Fibroblast of pulmonary artery (primary cell): Measurements from ENCODE around the gene RNASE13.
"Not testable (repeated sequence)": the region's sequence is repeated elsewhere in the genome, so short reads cannot be mapped to it uniquely, and the experiment has no call there.

Source experiments
- DNase-seq: peaks from one replicate; pipeline ENCODE4 v3.0.0-alpha.2; 2010; ENCODE audit warnings: low read depth
- H3K4me3 ChIP-seq: replicated peaks from 2 replicates; pipeline ENCODE4 v1.5.1; 2011; ENCODE audit warnings: low read depth, mild to moderate bottlenecking, control low read depth, low read length, moderate library complexity
- CTCF ChIP-seq: IDR thresholded peaks from 2 replicates; pipeline ENCODE4 v1.5.1; 2011; ENCODE audit warnings: mild to moderate bottlenecking, control low read depth, low read length, inconsistent platforms; ENCODE audit errors: missing control alignments

RNASE13 gene

GRCh38 chr14:21011136-21011535 is 23.5 kb downstream of the RNASE13 start:
- no peak for TF ChIP-seq CTCF
- DNase-seq: no peak
- H3K4me3 ChIP-seq: no peak overlapping the region

- DNase-seq, H3K4me3 ChIP-seq: not testable (repeated sequence)
Observed at GRCh38 chr14:21009721-21010120, 24.9 kb downstream of the RNASE13 start.

- no peak overlapping the region for H3K4me3 ChIP-seq
- TF ChIP-seq CTCF: no peak
- no peak for DNase-seq
Observed at GRCh38 chr14:21003788-21004346, 30.7 kb downstream of the RNASE13 start.

- H3K4me3 ChIP-seq: no peak overlapping the region
- TF ChIP-seq CTCF: no peak
- DNase-seq: no peak
Observed at GRCh38 chr14:21001218-21001617, 33.4 kb downstream of the RNASE13 start.

GRCh38 chr14:20999591-20999990 is 35.0 kb downstream of the RNASE13 start:
- no peak for TF ChIP-seq CTCF
- no peak overlapping the region for H3K4me3 ChIP-seq
- DNase-seq: no peak

GRCh38 chr14:20998674-20999366 is 35.8 kb downstream of the RNASE13 start, which contains the start of gene SLC39A2:
SLC39A2 (plus strand) TSS chr14:20999293; CDS start chr14:20999447, 154 bp downstream.
- no peak for TF ChIP-seq CTCF
- peak; percentile 69 for DNase-seq
- no peak within 1 kb of the TSS for H3K4me3 ChIP-seq

- H3K4me3 ChIP-seq: no peak overlapping the region
- TF ChIP-seq CTCF: no peak
- DNase-seq: no peak
Observed at GRCh38 chr14:20998139-20998538, 36.5 kb downstream of the RNASE13 start.
